ENCODE measurements around the gene TTYH3.

GRCh38 chr7:2639695-2640481 is 8.1 kb downstream of the TTYH3 start:
- TF ChIP-seq POLR2AphosphoS5 (IDR thresholded peaks at IDR 0.05; ENCODE audit: borderline replicate concordance, low read depth, low read length) (no peak), EZH2 (IDR thresholded peaks at IDR 0.05) (no peak)

All from SK-N-MC (cell line).